H1 (cell line): Measurements from ENCODE around the gene HRH1. TPM values are rescaled to one million over a fixed set of nuclear protein-coding genes. Genes with fewer than 3 reads are reported as not detected.

Experiments used
- BCL11A ChIP-seq, 2 experiments: IDR thresholded peaks; one replicate each; pipeline ENCODE4 v1.6.1; 2011; ENCODE audit warnings: low read depth in 2 of 2, low read length in 2 of 2, mild to moderate bottlenecking in 2 of 2
- EP300 ChIP-seq, 2 experiments: IDR thresholded peaks; 1 replicate in 1 of 2; 2 replicates in 1 of 2; pipeline ENCODE4 v1.6.1; 2011 to 2012; ENCODE audit warnings: low read depth in 2 of 2, low read length in 2 of 2, mild to moderate bottlenecking in 2 of 2, borderline replicate concordance in 1 of 2, inconsistent platforms in 1 of 2, moderate library complexity in 1 of 2
- GABPA ChIP-seq: IDR thresholded peaks from 2 replicates; pipeline ENCODE4 v1.6.1; 2011; ENCODE audit warnings: mild to moderate bottlenecking, low read length, moderate library complexity, borderline replicate concordance; ENCODE audit not compliant: insufficient read depth
- GTF2F1 ChIP-seq: IDR thresholded peaks from 2 replicates; pipeline ENCODE4 v1.6.1; 2012; ENCODE audit warnings: low read depth, low read length, improper control_type of control experiment, borderline replicate concordance
- RFX5 ChIP-seq: IDR thresholded peaks from 2 replicates; pipeline ENCODE4 v1.6.1; 2011; ENCODE audit warnings: low read depth, low read length, improper control_type of control experiment, borderline replicate concordance
- SRF ChIP-seq: IDR thresholded peaks from 2 replicates; pipeline ENCODE4 v1.6.1; 2011; ENCODE audit warnings: mild to moderate bottlenecking, low read depth, low read length, moderate library complexity
- polyA plus RNA-seq, 7 experiments: library from polyadenylated mRNA; depleted of rRNA in 3 of 7; stranded (reverse) in 5 of 7; unstranded in 2 of 7; fragments of >200 nt in 5 of 7; fragments of 200-250 nt in 2 of 7; gene quantifications; 1 replicate in 5 of 7; 2 replicates in 1 of 7; 4 replicates in 1 of 7; pipeline versions ENCODE4 v1.2.1 to v1.2.3, GENCODE V29; 2011 to 2013; ENCODE audit warnings: missing spikeins in 2 of 7, mixed read lengths in 2 of 7
- total RNA-seq: library from RNA; stranded (reverse); fragmentation: NEBNext Ultra II Directional; extraction: Animal tissue kit (Norgen Biotek cat#: 25700); gene quantifications from 2 replicates; pipeline ENCODE4 v1.2.1, GENCODE V29; 2021

HRH1 gene
- total and polyA plus RNA-seq, 2 of the 8 experiments (the other 6 are each of a cell fraction or from before 2014, with no cell fraction given), result 0.11 TPM; not detected in 1

GRCh38 chr3:11213810-11214450, 59.6 kb downstream of the HRH1 start (continued):
- TF ChIP-seq GTF2F1, result no peak
- TF ChIP-seq RFX5, result no peak
- TF ChIP-seq GABPA, result no peak
- TF ChIP-seq BCL11A (IDR thresholded peaks at IDR 0.05; ENCODE audit: low read depth in 2 of 2, low read length in 2 of 2), result no peak
- TF ChIP-seq SRF, result no peak
- TF ChIP-seq EP300 (IDR thresholded peaks at IDR 0.05; ENCODE audit: borderline replicate concordance in 1 of 2, low read depth in 2 of 2, low read length in 2 of 2), result no peak
- TF ChIP-seq, all 59 proteins: peak for 0
